Measurements from ENCODE around the gene PIEZO2.

DNA sequence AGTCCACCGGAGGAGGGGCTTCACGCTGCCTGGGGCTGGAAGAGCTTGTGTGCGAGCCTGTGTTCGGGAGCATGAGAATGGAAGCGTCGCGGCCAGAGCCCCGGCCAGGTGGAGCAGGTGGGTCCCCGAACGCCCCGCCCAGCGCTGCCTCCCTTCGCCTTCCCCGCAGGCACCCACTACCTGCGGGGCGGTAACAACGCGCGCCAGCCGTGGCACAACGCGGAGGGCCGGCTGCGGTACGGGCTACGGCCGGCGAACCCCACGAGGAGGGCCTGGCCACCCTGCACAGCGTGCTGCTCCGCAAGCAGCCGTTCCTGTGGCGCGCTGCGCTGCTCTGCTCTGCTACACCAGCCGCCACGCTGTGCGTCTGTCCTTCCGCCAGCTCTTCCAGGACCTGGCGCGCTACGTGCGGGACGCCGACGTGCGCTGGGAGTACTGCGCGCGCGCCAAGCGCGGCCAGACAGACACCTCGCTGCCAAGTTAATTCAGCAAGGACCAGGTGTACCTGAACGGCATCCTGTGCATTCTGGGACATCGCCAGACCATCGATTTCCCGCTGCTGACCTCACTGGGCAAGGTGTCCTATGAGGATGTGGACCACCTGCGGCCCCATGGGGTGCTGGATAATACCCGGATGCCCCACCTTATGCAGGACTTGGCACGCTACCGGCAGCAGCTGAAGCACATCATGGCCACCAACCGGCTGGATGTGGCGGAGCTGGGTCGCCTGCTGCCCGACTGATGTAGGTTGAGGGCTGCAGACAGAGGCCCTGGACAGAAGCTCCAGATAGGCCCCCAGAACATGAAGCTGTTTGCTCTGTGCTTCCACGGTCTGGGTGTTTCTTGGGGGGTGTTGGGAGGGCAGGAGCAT is 422.9 kb downstream of the PIEZO2 start:
- TF ChIP-seq, protein P1, sequence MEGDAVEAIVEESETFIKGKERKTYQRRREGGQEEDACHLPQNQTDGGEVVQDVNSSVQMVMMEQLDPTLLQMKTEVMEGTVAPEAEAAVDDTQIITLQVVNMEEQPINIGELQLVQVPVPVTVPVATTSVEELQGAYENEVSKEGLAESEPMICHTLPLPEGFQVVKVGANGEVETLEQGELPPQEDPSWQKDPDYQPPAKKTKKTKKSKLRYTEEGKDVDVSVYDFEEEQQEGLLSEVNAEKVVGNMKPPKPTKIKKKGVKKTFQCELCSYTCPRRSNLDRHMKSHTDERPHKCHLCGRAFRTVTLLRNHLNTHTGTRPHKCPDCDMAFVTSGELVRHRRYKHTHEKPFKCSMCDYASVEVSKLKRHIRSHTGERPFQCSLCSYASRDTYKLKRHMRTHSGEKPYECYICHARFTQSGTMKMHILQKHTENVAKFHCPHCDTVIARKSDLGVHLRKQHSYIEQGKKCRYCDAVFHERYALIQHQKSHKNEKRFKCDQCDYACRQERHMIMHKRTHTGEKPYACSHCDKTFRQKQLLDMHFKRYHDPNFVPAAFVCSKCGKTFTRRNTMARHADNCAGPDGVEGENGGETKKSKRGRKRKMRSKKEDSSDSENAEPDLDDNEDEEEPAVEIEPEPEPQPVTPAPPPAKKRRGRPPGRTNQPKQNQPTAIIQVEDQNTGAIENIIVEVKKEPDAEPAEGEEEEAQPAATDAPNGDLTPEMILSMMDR (optimal IDR thresholded peaks at IDR 0.05 in 1 of 3, IDR thresholded peaks at IDR 0.05 in 1 of 3, conservative IDR thresholded peaks at IDR 0.05 in 1 of 3; ENCODE audit: extremely low read depth in 1 of 3, insufficient read depth in 2 of 3, low read length in 3 of 3): no peak
- no peak for TF ChIP-seq EZH2 (IDR thresholded peaks at IDR 0.05; ENCODE audit: low read length)

Measured in keratinocyte (primary cell).